HEK293 (cell line): ENCODE measurements around the gene GNB1L.

Experiments used
- CTCF ChIA-PET: fragments of 350-600 bp; formaldehyde crosslinking; extraction: SDS; loops from one replicate; lab custom pipeline; 2021; ENCODE audit warnings: antibody characterized with exemption; lab: Yijun Ruan, JAX
- POLR2A ChIA-PET: fragments of 300-600 bp; formaldehyde crosslinking; extraction: SDS; loops from one replicate; lab custom pipeline; 2020; ENCODE audit warnings: antibody characterized with exemption, inconsistent platforms; lab: Yijun Ruan, JAX
- H3K27ac ChIP-seq: fragments of 200-500 bp; sonication (Bioruptor generic); 2 replicates; pipeline ENCODE4 v1.5.1; 2014; ENCODE audit warnings: low read depth, low read length, control low read depth, inconsistent platforms; ENCODE audit errors: extremely low read depth
- H3K36me3 ChIP-seq, 2 experiments: fragments of 200-500 bp in 1 of 2; sonication (Bioruptor generic) in 1 of 2; 1 replicate in 1 of 2; 2 replicates in 1 of 2; pipeline ENCODE4 v1.5.1; 2014 to 2017; ENCODE audit warnings: inconsistent platforms in 2 of 2, low read length in 2 of 2; ENCODE audit not compliant: control insufficient read depth in 2 of 2, insufficient read depth in 1 of 2
- H3K4me1 ChIP-seq: fragments of 200-500 bp; sonication (Bioruptor generic); 2 replicates; pipeline ENCODE4 v1.5.1; 2014; ENCODE audit warnings: mild to moderate bottlenecking, low read length, inconsistent platforms; ENCODE audit not compliant: control insufficient read depth, insufficient read depth
- H3K4me3 ChIP-seq: 2 replicates; pipeline ENCODE4 v1.5.1; 2011; ENCODE audit warnings: low read depth, mild to moderate bottlenecking, control low read depth, low read length, moderate library complexity
- H3K9me3 ChIP-seq: fragments of 200-500 bp; sonication (Bioruptor generic); 2 replicates; pipeline ENCODE4 v1.5.1; 2014; ENCODE audit warnings: low read depth, low read length, inconsistent platforms; ENCODE audit not compliant: control insufficient read depth, insufficient read depth
- FEZF1 ChIP-seq: fragments of 450-650 bp; formaldehyde crosslinking; IDR thresholded peaks from 2 replicates; pipeline ENCODE4 v1.5.1; 2016; ENCODE audit warnings: missing biosample characterization, missing genetic modification characterization
- GLI4 ChIP-seq: fragments of 450-650 bp; formaldehyde crosslinking; IDR thresholded peaks from 2 replicates; pipeline ENCODE4 v1.5.1; 2016; ENCODE audit warnings: missing biosample characterization, missing genetic modification characterization
- GLIS1 ChIP-seq: fragments of 450-650 bp; formaldehyde crosslinking; IDR thresholded peaks from 2 replicates; pipeline ENCODE4 v1.5.1; 2016; ENCODE audit warnings: missing biosample characterization, missing genetic modification characterization
- SALL2 ChIP-seq: fragments of 450-650 bp; formaldehyde crosslinking; IDR thresholded peaks from 2 replicates; pipeline ENCODE4 v1.5.0; 2017; ENCODE audit warnings: missing biosample characterization, mild to moderate bottlenecking, missing genetic modification characterization, borderline replicate concordance
- TCF7L2 ChIP-seq: IDR thresholded peaks from 2 replicates; pipeline ENCODE4 v1.6.1; 2011; ENCODE audit warnings: low read depth, mild to moderate bottlenecking, inconsistent platforms, low read length, moderate library complexity, borderline replicate concordance
- TRIM28 ChIP-seq: IDR thresholded peaks from 2 replicates; pipeline ENCODE4 v1.6.1; 2011; ENCODE audit warnings: low read length, control low read depth, borderline replicate concordance
- ZNF10 ChIP-seq: fragments of 450-650 bp; formaldehyde crosslinking; IDR thresholded peaks from 2 replicates; pipeline ENCODE4 v1.5.1; 2017; ENCODE audit warnings: missing biosample characterization, missing genetic modification characterization
- ZNF138 ChIP-seq: fragments of 450-650 bp; formaldehyde crosslinking; IDR thresholded peaks from 2 replicates; pipeline ENCODE4 v1.5.1; 2016; ENCODE audit warnings: missing biosample characterization, missing genetic modification characterization, borderline replicate concordance
- ZNF239 ChIP-seq: fragments of 450-650 bp; formaldehyde crosslinking; IDR thresholded peaks from 2 replicates; pipeline ENCODE4 v1.5.1; 2016; ENCODE audit warnings: missing biosample characterization, missing genetic modification characterization
- ZNF292 ChIP-seq: fragments of 450-650 bp; formaldehyde crosslinking; IDR thresholded peaks from 2 replicates; pipeline ENCODE4 v1.5.1; 2016; ENCODE audit warnings: low read depth, missing biosample characterization, missing genetic modification characterization, borderline replicate concordance
- ZNF324 ChIP-seq: fragments of 450-650 bp; formaldehyde crosslinking; IDR thresholded peaks from 2 replicates; pipeline ENCODE4 v1.5.1; 2016; ENCODE audit warnings: missing biosample characterization, missing genetic modification characterization
- ZNF350 ChIP-seq: fragments of 450-650 bp; formaldehyde crosslinking; IDR thresholded peaks from 2 replicates; pipeline ENCODE4 v1.5.0; 2017; ENCODE audit warnings: missing biosample characterization, mild to moderate bottlenecking, missing genetic modification characterization
- ZNF394 ChIP-seq: fragments of 450-650 bp; formaldehyde crosslinking; IDR thresholded peaks from 2 replicates; pipeline ENCODE4 v1.5.1; 2016; ENCODE audit warnings: missing biosample characterization, missing genetic modification characterization, mild to moderate bottlenecking, moderate library complexity, borderline replicate concordance
- ZNF416 ChIP-seq: fragments of 450-650 bp; formaldehyde crosslinking; IDR thresholded peaks from 2 replicates; pipeline ENCODE4 v1.5.1; 2016; ENCODE audit warnings: missing biosample characterization, missing genetic modification characterization
- ZNF626 ChIP-seq: fragments of 450-650 bp; sonication (Bioruptor Pico); formaldehyde crosslinking; IDR thresholded peaks from 2 replicates; pipeline ENCODE4 v1.5.1; 2018; ENCODE audit warnings: missing biosample characterization, missing genetic modification characterization, inconsistent platforms
- ZNF776 ChIP-seq: fragments of 450-650 bp; formaldehyde crosslinking; IDR thresholded peaks from 2 replicates; pipeline ENCODE4 v1.5.0; 2017; ENCODE audit warnings: missing biosample characterization, missing genetic modification characterization, borderline replicate concordance
- ZSCAN30 ChIP-seq: fragments of 450-650 bp; IDR thresholded peaks from 2 replicates; pipeline ENCODE4 v1.5.1; 2018; ENCODE audit warnings: missing biosample characterization, mild to moderate bottlenecking, missing genetic modification characterization, moderate library complexity
- TF ChIP-seq, protein P1 (sequence below): fragments of 450-650 bp; formaldehyde crosslinking; IDR thresholded peaks from 2 replicates; pipeline ENCODE4 v1.5.0; 2017; ENCODE audit warnings: missing biosample characterization, missing genetic modification characterization, borderline replicate concordance
- TF ChIP-seq, protein P2 (sequence below): fragments of 450-650 bp; IDR thresholded peaks from 2 replicates; pipeline ENCODE4 v1.5.1; 2018; ENCODE audit warnings: missing biosample characterization, missing genetic modification characterization
- TF ChIP-seq, protein P3 (sequence below): fragments of 450-650 bp; formaldehyde crosslinking; IDR thresholded peaks from 2 replicates; pipeline ENCODE4 v1.5.1; 2016; ENCODE audit warnings: missing biosample characterization, missing genetic modification characterization, borderline replicate concordance

GNB1L gene

DNA sequence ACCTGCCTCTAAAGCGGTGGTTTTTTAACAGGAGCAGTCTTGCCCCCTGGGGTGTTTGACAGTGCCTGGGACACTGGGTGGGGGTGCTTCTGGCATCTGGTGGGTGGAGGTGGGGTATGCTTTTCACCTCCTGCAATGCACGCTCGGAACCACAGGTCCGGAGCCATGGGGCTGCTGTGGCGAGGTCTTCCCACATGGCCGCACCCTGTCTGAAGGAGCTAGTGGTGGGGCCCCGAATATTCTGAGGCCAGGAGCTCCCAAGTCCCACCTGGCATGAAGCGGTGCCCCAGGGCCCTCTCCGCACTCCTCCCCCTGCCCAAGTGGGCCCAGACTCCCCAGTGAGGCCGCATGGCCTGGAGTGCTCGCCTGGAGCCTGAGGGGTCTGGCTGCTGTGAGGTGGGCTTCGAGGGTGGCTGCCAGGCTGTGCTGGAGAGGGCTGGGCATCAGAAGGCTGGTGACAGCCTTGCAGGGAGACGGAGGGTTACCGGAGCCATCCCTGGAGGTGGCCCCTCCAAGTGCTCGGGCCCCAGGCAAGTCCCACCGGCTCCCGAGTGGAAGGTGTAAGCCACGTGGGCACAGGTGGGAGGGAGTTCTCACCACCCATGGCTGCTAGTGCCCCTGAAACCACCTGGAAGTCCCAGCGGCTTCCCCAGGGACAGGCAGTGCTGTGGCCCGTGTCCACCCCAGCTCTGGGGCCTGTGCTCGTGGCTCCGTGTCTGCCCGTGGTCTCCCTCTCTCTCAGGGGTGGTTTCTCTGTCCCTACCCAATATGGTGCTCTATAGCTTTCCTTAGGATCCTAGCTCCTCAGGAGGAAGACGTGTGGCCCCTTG lies 79.0 kb downstream of the GNB1L start:
- peaks cover 0 to 2% of the 10 kb centered on the region in 2 experiments; a peak in 1 of 3 replicates for H3K36me3 ChIP-seq
- no peak overlapping the region for H3K4me3 ChIP-seq
- ChIA-PET CTCF (interaction anchor here (0.6 kb wide), 2 partner anchors 45 to 1832 kb away, joined by 4 read pairs; no protein-coding TSS in a partner anchor), POLR2A (interaction anchor here (0.7 kb wide), 1 partner anchor 14 kb away, joined by 4 read pairs; no protein-coding TSS in a partner anchor)
- H3K9me3 ChIP-seq = no peaks in the 10 kb centered on the region
- no peak overlapping the region for H3K27ac ChIP-seq
- no peaks in the 10 kb centered on the region for H3K4me1 ChIP-seq
- no peak for TF ChIP-seq TCF7L2
- TF ChIP-seq GLIS1 = peak; percentile 16; the same call in 1 of the 2 replicates

DNA sequence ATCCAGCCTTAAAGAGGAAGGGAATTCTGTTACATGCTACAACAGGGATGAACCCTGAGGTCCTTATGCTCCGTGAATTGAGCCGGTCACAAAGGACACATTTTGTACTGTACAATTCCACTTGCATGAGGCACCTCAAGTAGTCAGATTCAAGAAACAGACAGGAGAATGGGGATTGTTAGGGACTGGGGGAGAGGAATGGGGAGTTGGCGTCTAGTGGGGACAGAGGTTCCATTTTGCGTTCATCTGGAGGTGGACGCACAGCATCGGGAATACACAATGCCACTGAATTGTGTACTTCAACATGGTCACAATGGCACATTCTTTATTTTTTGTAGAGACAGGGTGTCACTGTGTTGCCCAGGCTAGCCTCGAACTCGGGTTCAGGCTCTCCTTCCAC lies 80.0 kb downstream of the GNB1L start:
- Histone ChIP-seq H3K4me1 (no peaks in the 10 kb centered on the region), H3K4me3 (no peak overlapping the region), H3K9me3 (no peaks in the 10 kb centered on the region), H3K36me3 (peaks cover 0 to 12% of the 10 kb centered on the region in 2 experiments; a peak in 1 of 3 replicates), H3K27ac (no peak overlapping the region)
- POLR2A ChIA-PET = no interaction called here
- TF ChIP-seq ZSCAN30 (tag by site-specific recombination) (no peak), ZNF292 (tag by site-specific recombination) (no peak), ZNF626 (tag by site-specific recombination) (no peak), FEZF1 (tag by site-specific recombination) (no peak), SALL2 (tag by site-specific recombination) (no peak), GLI4 (no peak), ZNF394 (tag by site-specific recombination) (no peak), ZNF10 (no peak), ZNF776 (tag by site-specific recombination) (no peak), ZNF138 (tag by site-specific recombination) (no peak), ZNF239 (tag by site-specific recombination) (no peak), ZNF416 (no peak), TRIM28 (no peak), ZNF350 (tag by site-specific recombination) (no peak), ZNF324 (no peak)
- TF ChIP-seq, protein P1, sequence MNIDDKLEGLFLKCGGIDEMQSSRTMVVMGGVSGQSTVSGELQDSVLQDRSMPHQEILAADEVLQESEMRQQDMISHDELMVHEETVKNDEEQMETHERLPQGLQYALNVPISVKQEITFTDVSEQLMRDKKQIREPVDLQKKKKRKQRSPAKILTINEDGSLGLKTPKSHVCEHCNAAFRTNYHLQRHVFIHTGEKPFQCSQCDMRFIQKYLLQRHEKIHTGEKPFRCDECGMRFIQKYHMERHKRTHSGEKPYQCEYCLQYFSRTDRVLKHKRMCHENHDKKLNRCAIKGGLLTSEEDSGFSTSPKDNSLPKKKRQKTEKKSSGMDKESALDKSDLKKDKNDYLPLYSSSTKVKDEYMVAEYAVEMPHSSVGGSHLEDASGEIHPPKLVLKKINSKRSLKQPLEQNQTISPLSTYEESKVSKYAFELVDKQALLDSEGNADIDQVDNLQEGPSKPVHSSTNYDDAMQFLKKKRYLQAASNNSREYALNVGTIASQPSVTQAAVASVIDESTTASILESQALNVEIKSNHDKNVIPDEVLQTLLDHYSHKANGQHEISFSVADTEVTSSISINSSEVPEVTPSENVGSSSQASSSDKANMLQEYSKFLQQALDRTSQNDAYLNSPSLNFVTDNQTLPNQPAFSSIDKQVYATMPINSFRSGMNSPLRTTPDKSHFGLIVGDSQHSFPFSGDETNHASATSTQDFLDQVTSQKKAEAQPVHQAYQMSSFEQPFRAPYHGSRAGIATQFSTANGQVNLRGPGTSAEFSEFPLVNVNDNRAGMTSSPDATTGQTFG = no peak
- TF ChIP-seq, protein P2, sequence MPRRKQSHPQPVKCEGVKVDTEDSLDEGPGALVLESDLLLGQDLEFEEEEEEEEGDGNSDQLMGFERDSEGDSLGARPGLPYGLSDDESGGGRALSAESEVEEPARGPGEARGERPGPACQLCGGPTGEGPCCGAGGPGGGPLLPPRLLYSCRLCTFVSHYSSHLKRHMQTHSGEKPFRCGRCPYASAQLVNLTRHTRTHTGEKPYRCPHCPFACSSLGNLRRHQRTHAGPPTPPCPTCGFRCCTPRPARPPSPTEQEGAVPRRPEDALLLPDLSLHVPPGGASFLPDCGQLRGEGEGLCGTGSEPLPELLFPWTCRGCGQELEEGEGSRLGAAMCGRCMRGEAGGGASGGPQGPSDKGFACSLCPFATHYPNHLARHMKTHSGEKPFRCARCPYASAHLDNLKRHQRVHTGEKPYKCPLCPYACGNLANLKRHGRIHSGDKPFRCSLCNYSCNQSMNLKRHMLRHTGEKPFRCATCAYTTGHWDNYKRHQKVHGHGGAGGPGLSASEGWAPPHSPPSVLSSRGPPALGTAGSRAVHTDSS (tag by site-specific recombination) = no peak
- TF ChIP-seq, protein P3, sequence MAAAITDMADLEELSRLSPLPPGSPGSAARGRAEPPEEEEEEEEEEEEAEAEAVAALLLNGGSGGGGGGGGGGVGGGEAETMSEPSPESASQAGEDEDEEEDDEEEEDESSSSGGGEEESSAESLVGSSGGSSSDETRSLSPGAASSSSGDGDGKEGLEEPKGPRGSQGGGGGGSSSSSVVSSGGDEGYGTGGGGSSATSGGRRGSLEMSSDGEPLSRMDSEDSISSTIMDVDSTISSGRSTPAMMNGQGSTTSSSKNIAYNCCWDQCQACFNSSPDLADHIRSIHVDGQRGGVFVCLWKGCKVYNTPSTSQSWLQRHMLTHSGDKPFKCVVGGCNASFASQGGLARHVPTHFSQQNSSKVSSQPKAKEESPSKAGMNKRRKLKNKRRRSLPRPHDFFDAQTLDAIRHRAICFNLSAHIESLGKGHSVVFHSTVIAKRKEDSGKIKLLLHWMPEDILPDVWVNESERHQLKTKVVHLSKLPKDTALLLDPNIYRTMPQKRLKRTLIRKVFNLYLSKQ (tag by site-specific recombination) = no peak
- CTCF ChIA-PET = interaction anchor here (1.0 to 2.5 kb wide), 3 partner anchors 13 to 45 kb away, joined by 3 to 20 read pairs (median 5); no protein-coding TSS in a partner anchor
